Measurements from ENCODE around the gene SECISBP2.
"Not testable (repeated sequence)": the region's sequence is repeated elsewhere in the genome, so short reads cannot be mapped to it uniquely, and the experiment has no call there.

The SECISBP2 gene

DNA sequence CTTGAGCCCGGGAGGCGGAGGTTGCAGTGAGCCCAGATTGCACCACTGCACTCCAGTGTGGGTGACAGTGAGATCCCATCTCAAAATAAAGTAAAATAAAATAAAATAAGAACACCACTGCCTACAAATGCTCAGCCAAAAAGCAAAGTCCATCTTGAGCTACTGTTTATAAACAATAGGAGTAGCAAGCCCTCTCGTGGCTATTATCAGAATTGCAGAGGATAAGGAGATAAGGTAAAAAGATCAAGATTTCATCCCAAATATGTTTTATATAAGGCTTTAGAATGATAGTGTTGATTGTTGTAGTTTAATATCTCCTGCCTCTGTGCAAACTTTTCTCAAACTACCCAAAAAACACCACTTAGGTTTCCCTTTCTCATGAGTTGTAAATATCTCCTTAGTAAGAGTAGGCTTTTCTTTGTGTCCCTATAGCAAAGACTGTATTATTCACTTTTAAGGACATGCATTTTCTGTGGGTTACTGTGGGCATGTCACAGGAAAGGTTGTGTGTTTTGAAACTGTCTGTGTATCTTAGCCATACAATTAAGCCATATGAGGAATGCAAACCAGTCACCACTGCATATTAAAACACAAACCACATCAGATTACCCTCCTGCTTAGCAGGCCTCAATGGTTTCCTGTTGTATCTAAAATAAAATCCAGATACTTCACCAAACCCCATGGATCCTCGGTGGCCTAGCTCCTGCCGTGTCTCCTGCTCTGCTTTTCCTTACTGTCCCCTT is 39.1 kb upstream of the SECISBP2 start:
- H3K9me2 ChIP-seq (replicated peaks; ENCODE audit: insufficient read depth, low read length): no peaks in the 10 kb centered on the region
- no peaks in the 10 kb centered on the region for H3F3A ChIP-seq (ENCODE audit: insufficient read depth)
- no peak overlapping the region for H2AFZ ChIP-seq (ENCODE audit: low read depth, low read length, severe bottlenecking)
- no peak overlapping the region for H3K27ac ChIP-seq (ENCODE audit: low read depth, low read length)
- no peak overlapping the region for H3K9ac ChIP-seq (ENCODE audit: low read length)
- no peaks in the 10 kb centered on the region for H4K20me1 ChIP-seq (ENCODE audit: low read depth, low read length)
- TF ChIP-seq EZH2phosphoT487 (conservative IDR thresholded peaks at IDR 0.05; ENCODE audit: low read length): no peak
- TF ChIP-seq, protein P1, sequence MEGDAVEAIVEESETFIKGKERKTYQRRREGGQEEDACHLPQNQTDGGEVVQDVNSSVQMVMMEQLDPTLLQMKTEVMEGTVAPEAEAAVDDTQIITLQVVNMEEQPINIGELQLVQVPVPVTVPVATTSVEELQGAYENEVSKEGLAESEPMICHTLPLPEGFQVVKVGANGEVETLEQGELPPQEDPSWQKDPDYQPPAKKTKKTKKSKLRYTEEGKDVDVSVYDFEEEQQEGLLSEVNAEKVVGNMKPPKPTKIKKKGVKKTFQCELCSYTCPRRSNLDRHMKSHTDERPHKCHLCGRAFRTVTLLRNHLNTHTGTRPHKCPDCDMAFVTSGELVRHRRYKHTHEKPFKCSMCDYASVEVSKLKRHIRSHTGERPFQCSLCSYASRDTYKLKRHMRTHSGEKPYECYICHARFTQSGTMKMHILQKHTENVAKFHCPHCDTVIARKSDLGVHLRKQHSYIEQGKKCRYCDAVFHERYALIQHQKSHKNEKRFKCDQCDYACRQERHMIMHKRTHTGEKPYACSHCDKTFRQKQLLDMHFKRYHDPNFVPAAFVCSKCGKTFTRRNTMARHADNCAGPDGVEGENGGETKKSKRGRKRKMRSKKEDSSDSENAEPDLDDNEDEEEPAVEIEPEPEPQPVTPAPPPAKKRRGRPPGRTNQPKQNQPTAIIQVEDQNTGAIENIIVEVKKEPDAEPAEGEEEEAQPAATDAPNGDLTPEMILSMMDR (IDR thresholded peaks at IDR 0.05; ENCODE audit: insufficient read depth, low read length, poor library complexity, severe bottlenecking): peak; percentile 66
- no peaks in the 10 kb centered on the region for H3K27me3 ChIP-seq (ENCODE audit: low read length)
- H3K4me3 ChIP-seq (ENCODE audit: insufficient read depth, low read length, poor library complexity, severe bottlenecking): no peak overlapping the region
- H3K9me3 ChIP-seq (ENCODE audit: insufficient read depth, low read length): peaks cover 7% of the 10 kb centered on the region; the same call in 1 of the 2 replicates
- H3K79me2 ChIP-seq (ENCODE audit: insufficient read depth, low read length): no peaks in the 10 kb centered on the region
- H3K4me2 ChIP-seq (ENCODE audit: low read depth, low read length, poor library complexity, severe bottlenecking): no peak overlapping the region
- no peaks in the 10 kb centered on the region for H3K36me3 ChIP-seq (ENCODE audit: low read length)

DNA sequence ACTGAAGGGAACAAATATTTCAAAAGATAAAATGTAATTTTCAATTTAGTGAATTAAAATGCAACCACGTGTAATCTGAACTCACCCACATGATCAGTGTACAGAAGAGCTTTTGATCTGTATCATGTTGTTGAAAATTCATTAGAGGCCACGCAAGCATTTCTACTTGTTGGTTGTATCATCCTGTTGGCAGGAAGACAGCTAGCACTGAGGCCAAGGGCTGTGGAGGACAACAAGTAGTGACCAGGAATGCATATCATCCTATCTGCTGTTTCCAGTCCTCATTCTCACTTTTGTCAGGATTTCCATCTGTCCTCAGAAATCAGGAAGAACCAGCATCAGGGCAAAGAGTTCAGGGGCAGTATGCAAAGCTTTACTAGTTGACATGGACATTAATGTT is 37.2 kb upstream of the SECISBP2 start:
- no peaks in the 10 kb centered on the region for H3F3A ChIP-seq (ENCODE audit: insufficient read depth)
- TF ChIP-seq, protein P1 (IDR thresholded peaks at IDR 0.05; ENCODE audit: insufficient read depth, low read length, poor library complexity, severe bottlenecking): no peak
- TF ChIP-seq EZH2phosphoT487 (conservative IDR thresholded peaks at IDR 0.05; ENCODE audit: low read length): no peak
- H3K27ac ChIP-seq (ENCODE audit: low read depth, low read length): no peak overlapping the region
- H3K9me2 ChIP-seq (replicated peaks; ENCODE audit: insufficient read depth, low read length): no peaks in the 10 kb centered on the region
- no peak overlapping the region for H3K9ac ChIP-seq (ENCODE audit: low read length)
- H3K79me2 ChIP-seq (ENCODE audit: insufficient read depth, low read length): no peaks in the 10 kb centered on the region
- H3K9me3 ChIP-seq (ENCODE audit: insufficient read depth, low read length): no peaks in the 10 kb centered on the region
- H3K4me2 ChIP-seq (ENCODE audit: low read depth, low read length, poor library complexity, severe bottlenecking): no peak overlapping the region
- H4K20me1 ChIP-seq (ENCODE audit: low read depth, low read length): no peaks in the 10 kb centered on the region
- no peak overlapping the region for H2AFZ ChIP-seq (ENCODE audit: low read depth, low read length, severe bottlenecking)
- H3K27me3 ChIP-seq (ENCODE audit: low read length): no peaks in the 10 kb centered on the region
- H3K36me3 ChIP-seq (ENCODE audit: low read length): no peaks in the 10 kb centered on the region
- no peak overlapping the region for H3K4me3 ChIP-seq (ENCODE audit: insufficient read depth, low read length, poor library complexity, severe bottlenecking)

DNA sequence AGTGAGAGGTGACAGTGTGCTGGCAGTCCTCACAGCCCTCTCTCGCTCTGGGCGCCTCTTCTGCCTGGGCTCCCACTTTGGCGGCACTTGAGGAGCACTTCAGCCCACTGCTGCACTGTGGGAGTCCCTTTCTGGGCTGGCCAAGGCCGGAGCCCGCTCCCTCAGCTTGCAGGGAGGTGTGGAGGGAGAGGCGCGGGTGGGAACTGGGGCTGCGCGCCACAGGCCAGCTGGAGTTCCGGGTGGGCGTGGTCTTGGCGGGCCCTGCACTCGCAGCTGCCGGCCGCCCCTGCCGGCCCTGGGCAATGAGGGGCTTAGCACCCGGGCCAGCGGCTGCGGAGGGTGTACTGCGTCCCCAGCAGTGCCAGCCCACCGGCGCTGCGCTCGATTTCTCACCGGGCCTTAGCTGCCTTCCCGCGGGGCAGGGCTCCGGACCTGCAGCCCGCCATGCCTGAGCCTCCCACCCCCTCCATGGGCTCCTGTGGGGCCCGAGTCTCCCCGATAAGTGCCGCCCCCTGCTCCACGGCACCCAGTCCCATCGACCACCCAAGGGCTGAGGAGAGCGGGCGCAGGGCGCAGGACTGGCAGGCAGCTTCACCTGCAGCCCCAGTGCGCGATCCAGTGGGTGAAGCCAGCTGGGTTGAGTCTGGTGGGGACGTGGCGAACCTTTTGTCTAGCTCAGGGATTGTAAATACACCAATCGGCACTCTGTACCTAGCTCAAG is 35.9 kb upstream of the SECISBP2 start:
- H3K4me3 ChIP-seq (ENCODE audit: insufficient read depth, low read length, poor library complexity, severe bottlenecking): not testable (repeated sequence)

DNA sequence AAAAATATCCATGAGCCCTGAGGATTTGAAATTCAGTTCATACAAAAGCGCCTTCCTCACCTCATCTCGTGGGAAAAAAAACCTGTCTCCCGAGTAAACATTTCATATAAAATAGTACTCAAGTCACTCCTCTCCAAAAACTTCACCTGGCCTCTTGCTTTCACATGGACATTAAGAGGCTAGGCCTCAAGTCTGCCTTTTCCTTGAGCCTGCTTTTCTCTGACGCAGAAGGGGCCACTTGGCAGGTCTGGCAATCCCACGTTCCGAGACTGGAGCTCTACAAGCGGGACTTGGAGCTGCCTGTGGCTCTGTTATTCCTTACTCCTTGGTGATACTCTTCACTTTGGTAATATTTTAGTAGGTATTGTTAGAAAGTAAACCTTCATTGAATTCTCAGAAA is 34.2 kb upstream of the SECISBP2 start:
- Histone ChIP-seq H3K36me3 (ENCODE audit: low read length) (no peaks in the 10 kb centered on the region), H3K9ac (ENCODE audit: low read length) (no peak overlapping the region), H3K27ac (ENCODE audit: low read depth, low read length) (no peak overlapping the region), H4K20me1 (ENCODE audit: low read depth, low read length) (no peaks in the 10 kb centered on the region), H3K9me2 (replicated peaks; ENCODE audit: insufficient read depth, low read length) (no peaks in the 10 kb centered on the region), H2AFZ (ENCODE audit: low read depth, low read length, severe bottlenecking) (no peak overlapping the region), H3K4me2 (ENCODE audit: low read depth, low read length, poor library complexity, severe bottlenecking) (no peak overlapping the region), H3F3A (ENCODE audit: insufficient read depth) (no peaks in the 10 kb centered on the region), H3K27me3 (ENCODE audit: low read length) (no peaks in the 10 kb centered on the region), H3K9me3 (ENCODE audit: insufficient read depth, low read length) (no peaks in the 10 kb centered on the region), H3K4me3 (ENCODE audit: insufficient read depth, low read length, poor library complexity, severe bottlenecking) (no peak overlapping the region), H3K79me2 (ENCODE audit: insufficient read depth, low read length) (no peaks in the 10 kb centered on the region)
- TF ChIP-seq, protein P1 (IDR thresholded peaks at IDR 0.05; ENCODE audit: insufficient read depth, low read length, poor library complexity, severe bottlenecking): no peak
- no peak for TF ChIP-seq EZH2phosphoT487 (conservative IDR thresholded peaks at IDR 0.05; ENCODE audit: low read length)

More for the DNA sequence above, 35.9 kb upstream of the SECISBP2 start:
- not testable (repeated sequence) for H3K9me2 ChIP-seq (replicated peaks; ENCODE audit: insufficient read depth, low read length); H3K79me2 ChIP-seq (ENCODE audit: insufficient read depth, low read length); H3K4me2 ChIP-seq (ENCODE audit: low read depth, low read length, poor library complexity, severe bottlenecking); H3K9me3 ChIP-seq (ENCODE audit: insufficient read depth, low read length); H3K9ac ChIP-seq (ENCODE audit: low read length); H3K27me3 ChIP-seq (ENCODE audit: low read length); H3K27ac ChIP-seq (ENCODE audit: low read depth, low read length); H3F3A ChIP-seq (ENCODE audit: insufficient read depth); H4K20me1 ChIP-seq (ENCODE audit: low read depth, low read length); H3K36me3 ChIP-seq (ENCODE audit: low read length); H2AFZ ChIP-seq (ENCODE audit: low read depth, low read length, severe bottlenecking)

All from SU-DHL-6 (cell line).